Measurements from ENCODE around the gene LAP3.

DNA sequence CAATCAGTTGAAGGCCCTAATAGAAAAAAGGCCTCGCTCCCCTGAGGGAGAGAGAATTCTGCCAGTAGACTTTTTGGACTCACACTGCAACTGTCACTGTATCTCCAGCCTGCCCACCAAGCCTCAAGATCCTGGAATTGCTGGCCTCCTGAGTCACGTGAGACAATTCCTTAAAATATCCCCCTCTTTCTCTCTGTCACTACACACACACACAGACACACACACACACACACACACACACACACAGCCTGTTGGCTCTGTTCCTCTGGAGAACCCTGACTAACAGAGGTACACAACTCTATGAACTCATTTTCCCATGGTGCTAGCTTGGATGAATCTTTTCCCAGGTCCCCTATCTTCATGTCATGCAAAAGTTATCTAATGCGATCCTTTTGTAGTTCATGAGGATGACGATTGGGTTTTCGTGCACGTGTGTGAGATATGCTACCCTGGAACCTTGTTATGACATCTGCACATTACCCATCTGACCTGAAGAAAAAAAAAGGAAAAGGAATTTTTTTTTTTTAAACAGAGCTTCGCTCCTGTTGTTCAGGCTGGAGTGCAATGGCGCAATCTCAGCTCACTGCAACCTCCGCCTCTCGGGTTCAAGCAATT lies 48.3 kb upstream of the LAP3 start:
- TF ChIP-seq GATA3 (IDR thresholded peaks at IDR 0.05; ENCODE audit: low read depth, low read length) (no peak), GATA2 (IDR thresholded peaks at IDR 0.05; ENCODE audit: low read depth, low read length) (no peak)
